ENCODE measurements around the gene CD7. TPM values are rescaled to one million over a fixed set of nuclear protein-coding genes. Genes with fewer than 3 reads are reported as not detected.

The CD7 gene
- total RNA-seq, 1 donor from 2014 or later, result 0.83 TPM

GRCh38 chr17:82301916-82302567 lies 15.4 kb downstream of the CD7 start:
- H3K27ac Mint-ChIP-seq, result no peak overlapping the region
- DNase-seq (ENCODE audit: low spot score in 2 of 2, unreplicated experiment in 2 of 2), result no peak
- no peak overlapping the region for H3K4me3 Mint-ChIP-seq
- peaks cover 40% of the 10 kb centered on the region for H3K4me1 Mint-ChIP-seq
- H3K9me3 Mint-ChIP-seq, result no peaks in the 10 kb centered on the region
- no peaks in the 10 kb centered on the region for H3K36me3 Mint-ChIP-seq
- H3K27me3 Mint-ChIP-seq (ENCODE audit: low read depth), result peaks cover 12% of the 10 kb centered on the region
- TF ChIP-seq CTCF (IDR thresholded peaks at IDR 0.05; ENCODE audit: unreplicated experiment), result no peak

- peaks cover 45% of the 10 kb centered on the region for H3K4me1 Mint-ChIP-seq
- no peaks in the 10 kb centered on the region for H3K36me3 Mint-ChIP-seq
- no peak for TF ChIP-seq CTCF (IDR thresholded peaks at IDR 0.05; ENCODE audit: unreplicated experiment)
- no peaks in the 10 kb centered on the region for H3K9me3 Mint-ChIP-seq
- H3K4me3 Mint-ChIP-seq, result no peak overlapping the region
- no peak overlapping the region for H3K27ac Mint-ChIP-seq
- H3K27me3 Mint-ChIP-seq (ENCODE audit: low read depth), result peaks cover 16% of the 10 kb centered on the region
- DNase-seq (ENCODE audit: low spot score in 2 of 2, unreplicated experiment in 2 of 2), result no peak
Measured at GRCh38 chr17:82301300-82301915, 16.0 kb downstream of the CD7 start.

GRCh38 chr17:82300707-82301270 lies 16.6 kb downstream of the CD7 start:
- peaks cover 19% of the 10 kb centered on the region for H3K27me3 Mint-ChIP-seq (ENCODE audit: low read depth)
- H3K9me3 Mint-ChIP-seq, result no peaks in the 10 kb centered on the region
- peak; percentile 72 for TF ChIP-seq CTCF (IDR thresholded peaks at IDR 0.05; ENCODE audit: unreplicated experiment)
- no peaks in the 10 kb centered on the region for H3K36me3 Mint-ChIP-seq
- peaks cover 46% of the 10 kb centered on the region for H3K4me1 Mint-ChIP-seq
- H3K27ac Mint-ChIP-seq, result no peak overlapping the region
- peak in 1 of 2 experiments; percentile 77 for DNase-seq (ENCODE audit: low spot score in 2 of 2, unreplicated experiment in 2 of 2)
- no peak overlapping the region for H3K4me3 Mint-ChIP-seq

GRCh38 chr17:82300228-82300627 lies 17.2 kb downstream of the CD7 start:
- Mint-ChIP-seq H3K4me1 (peaks cover 46% of the 10 kb centered on the region), H3K36me3 (no peaks in the 10 kb centered on the region), H3K27ac (no peak overlapping the region), H3K9me3 (no peaks in the 10 kb centered on the region), H3K27me3 (ENCODE audit: low read depth) (peaks cover 22% of the 10 kb centered on the region), H3K4me3 (no peak overlapping the region)
- TF ChIP-seq CTCF (IDR thresholded peaks at IDR 0.05; ENCODE audit: unreplicated experiment), result no peak
- no peak for DNase-seq (ENCODE audit: low spot score in 2 of 2, unreplicated experiment in 2 of 2)

GRCh38 chr17:82299452-82299851 lies 18.0 kb downstream of the CD7 start:
- no peak overlapping the region for H3K4me3 Mint-ChIP-seq
- H3K9me3 Mint-ChIP-seq, result no peaks in the 10 kb centered on the region
- DNase-seq (ENCODE audit: low spot score in 2 of 2, unreplicated experiment in 2 of 2), result no peak
- H3K36me3 Mint-ChIP-seq, result no peaks in the 10 kb centered on the region
- TF ChIP-seq CTCF (IDR thresholded peaks at IDR 0.05; ENCODE audit: unreplicated experiment), result no peak
- H3K27ac Mint-ChIP-seq, result peak overlapping the region; percentile 34
- peaks cover 45% of the 10 kb centered on the region for H3K4me1 Mint-ChIP-seq
- peaks cover 24% of the 10 kb centered on the region for H3K27me3 Mint-ChIP-seq (ENCODE audit: low read depth)

Measured in mesothelial cell of epicardium (in vitro differentiated cells).